SK-N-SH treated with all-trans-retinoic acid at 6 μM for 48 hours (cell line): ENCODE data around the gene C15orf62.

Experiments
- BACH2 ChIP-seq: fragments of 250-450 bp; sonication (Bioruptor Pico); IDR thresholded peaks from 2 replicates; pipeline ENCODE4 v1.9.0; 2021; ENCODE audit warnings: mild to moderate bottlenecking, borderline replicate concordance
- CSDC2 ChIP-seq: fragments of 250-450 bp; sonication (Bioruptor Pico); IDR thresholded peaks from 2 replicates; pipeline ENCODE4 v1.5.0; 2020; ENCODE audit warnings: mild to moderate bottlenecking, moderate library complexity
- ESRRG ChIP-seq: fragments of 250-450 bp; sonication (Bioruptor Pico); IDR thresholded peaks from 2 replicates; pipeline ENCODE4 v1.6.1; 2021; ENCODE audit warnings: mild to moderate bottlenecking
- GLIS3 ChIP-seq: fragments of 250-450 bp; sonication (Bioruptor Pico); IDR thresholded peaks from 2 replicates; pipeline ENCODE4 v1.5.0; 2020; ENCODE audit warnings: mild to moderate bottlenecking, moderate library complexity
- RARB ChIP-seq: fragments of 250-450 bp; sonication (Bioruptor Pico); IDR thresholded peaks from 2 replicates; pipeline ENCODE4 v1.8.0; 2021; ENCODE audit warnings: mild to moderate bottlenecking, moderate library complexity
- SNAI2 ChIP-seq: fragments of 250-450 bp; sonication (Bioruptor Pico); IDR thresholded peaks from 2 replicates; pipeline ENCODE4 v1.5.0; 2020; ENCODE audit warnings: mild to moderate bottlenecking, moderate library complexity
- TCF4 ChIP-seq: fragments of 250-450 bp; sonication (Bioruptor Pico); IDR thresholded peaks from 2 replicates; pipeline ENCODE4 v1.8.0; 2021; ENCODE audit warnings: mild to moderate bottlenecking, moderate library complexity, borderline replicate concordance
- TOX ChIP-seq: fragments of 250-450 bp; sonication (Bioruptor Pico); IDR thresholded peaks from 2 replicates; pipeline ENCODE4 v1.8.0; 2021; ENCODE audit warnings: mild to moderate bottlenecking, moderate library complexity, borderline replicate concordance
- ZFP30 ChIP-seq: fragments of 450-650 bp; formaldehyde crosslinking; IDR thresholded peaks from 2 replicates; pipeline ENCODE4 v1.5.0; 2022; ENCODE audit warnings: mild to moderate bottlenecking, moderate library complexity
- ZNF8 ChIP-seq: fragments of 450-650 bp; formaldehyde crosslinking; IDR thresholded peaks from 2 replicates; pipeline ENCODE4 v1.5.0; 2020; ENCODE audit warnings: mild to moderate bottlenecking, moderate library complexity
- TF ChIP-seq, protein P1 (sequence below): fragments of 250-450 bp; sonication (Bioruptor Pico); IDR thresholded peaks from 2 replicates; pipeline ENCODE4 v1.8.0; 2020; ENCODE audit warnings: mild to moderate bottlenecking, moderate library complexity, borderline replicate concordance
- TF ChIP-seq, protein P2 (sequence below): fragments of 250-450 bp; sonication (Bioruptor Pico); IDR thresholded peaks from 2 replicates; pipeline ENCODE4 v1.8.0; 2021; ENCODE audit warnings: low read depth, mild to moderate bottlenecking, moderate library complexity, borderline replicate concordance
- TF ChIP-seq, protein P3 (sequence below): fragments of 250-450 bp; sonication (Bioruptor Pico); IDR thresholded peaks from 2 replicates; pipeline ENCODE4 v1.5.0; 2020; ENCODE audit warnings: mild to moderate bottlenecking, moderate library complexity
- TF ChIP-seq, protein P4 (sequence below): fragments of 250-450 bp; sonication (Bioruptor Pico); IDR thresholded peaks from 2 replicates; pipeline ENCODE4 v1.5.1; 2020; ENCODE audit warnings: low read depth, mild to moderate bottlenecking, moderate library complexity

DNA sequence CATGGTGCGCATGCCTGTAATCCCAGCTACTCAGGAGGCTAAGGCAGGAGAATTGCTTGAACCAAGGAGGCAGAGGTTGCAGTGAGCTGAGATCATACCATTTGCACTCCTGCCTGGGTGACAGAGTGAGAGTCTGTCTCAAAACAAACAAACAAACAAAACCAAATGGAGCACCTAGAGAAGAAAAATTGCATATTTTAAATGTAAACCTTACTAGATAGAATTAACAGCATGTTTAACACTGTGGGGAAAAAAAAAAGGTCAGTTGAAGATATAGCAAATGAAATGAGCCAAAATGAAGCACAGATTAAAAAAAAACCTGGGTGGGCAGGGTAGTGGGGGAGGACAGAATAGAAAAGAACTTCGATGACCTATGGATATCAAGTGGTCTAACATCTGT lies 51.4 kb downstream of the C15orf62 start:
- no peak for TF ChIP-seq SNAI2 (CRISPR knock-in tag)
- TF ChIP-seq, protein P1, sequence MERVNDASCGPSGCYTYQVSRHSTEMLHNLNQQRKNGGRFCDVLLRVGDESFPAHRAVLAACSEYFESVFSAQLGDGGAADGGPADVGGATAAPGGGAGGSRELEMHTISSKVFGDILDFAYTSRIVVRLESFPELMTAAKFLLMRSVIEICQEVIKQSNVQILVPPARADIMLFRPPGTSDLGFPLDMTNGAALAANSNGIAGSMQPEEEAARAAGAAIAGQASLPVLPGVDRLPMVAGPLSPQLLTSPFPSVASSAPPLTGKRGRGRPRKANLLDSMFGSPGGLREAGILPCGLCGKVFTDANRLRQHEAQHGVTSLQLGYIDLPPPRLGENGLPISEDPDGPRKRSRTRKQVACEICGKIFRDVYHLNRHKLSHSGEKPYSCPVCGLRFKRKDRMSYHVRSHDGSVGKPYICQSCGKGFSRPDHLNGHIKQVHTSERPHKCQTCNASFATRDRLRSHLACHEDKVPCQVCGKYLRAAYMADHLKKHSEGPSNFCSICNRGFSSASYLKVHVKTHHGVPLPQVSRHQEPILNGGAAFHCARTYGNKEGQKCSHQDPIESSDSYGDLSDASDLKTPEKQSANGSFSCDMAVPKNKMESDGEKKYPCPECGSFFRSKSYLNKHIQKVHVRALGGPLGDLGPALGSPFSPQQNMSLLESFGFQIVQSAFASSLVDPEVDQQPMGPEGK (CRISPR knock-in tag) = no peak
- TF ChIP-seq GLIS3 = no peak
- no peak for TF ChIP-seq BACH2 (CRISPR knock-in tag)
- no peak for TF ChIP-seq ZFP30 (CRISPR knock-in tag)
- no peak for TF ChIP-seq ESRRG (CRISPR knock-in tag)
- TF ChIP-seq, protein P2, sequence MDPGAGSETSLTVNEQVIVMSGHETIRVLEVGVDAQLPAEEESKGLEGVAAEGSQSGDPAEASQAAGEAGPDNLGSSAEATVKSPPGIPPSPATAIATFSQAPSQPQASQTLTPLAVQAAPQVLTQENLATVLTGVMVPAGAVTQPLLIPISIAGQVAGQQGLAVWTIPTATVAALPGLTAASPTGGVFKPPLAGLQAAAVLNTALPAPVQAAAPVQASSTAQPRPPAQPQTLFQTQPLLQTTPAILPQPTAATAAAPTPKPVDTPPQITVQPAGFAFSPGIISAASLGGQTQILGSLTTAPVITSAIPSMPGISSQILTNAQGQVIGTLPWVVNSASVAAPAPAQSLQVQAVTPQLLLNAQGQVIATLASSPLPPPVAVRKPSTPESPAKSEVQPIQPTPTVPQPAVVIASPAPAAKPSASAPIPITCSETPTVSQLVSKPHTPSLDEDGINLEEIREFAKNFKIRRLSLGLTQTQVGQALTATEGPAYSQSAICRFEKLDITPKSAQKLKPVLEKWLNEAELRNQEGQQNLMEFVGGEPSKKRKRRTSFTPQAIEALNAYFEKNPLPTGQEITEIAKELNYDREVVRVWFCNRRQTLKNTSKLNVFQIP (CRISPR knock-in tag) = no peak
- TF ChIP-seq, protein P3, sequence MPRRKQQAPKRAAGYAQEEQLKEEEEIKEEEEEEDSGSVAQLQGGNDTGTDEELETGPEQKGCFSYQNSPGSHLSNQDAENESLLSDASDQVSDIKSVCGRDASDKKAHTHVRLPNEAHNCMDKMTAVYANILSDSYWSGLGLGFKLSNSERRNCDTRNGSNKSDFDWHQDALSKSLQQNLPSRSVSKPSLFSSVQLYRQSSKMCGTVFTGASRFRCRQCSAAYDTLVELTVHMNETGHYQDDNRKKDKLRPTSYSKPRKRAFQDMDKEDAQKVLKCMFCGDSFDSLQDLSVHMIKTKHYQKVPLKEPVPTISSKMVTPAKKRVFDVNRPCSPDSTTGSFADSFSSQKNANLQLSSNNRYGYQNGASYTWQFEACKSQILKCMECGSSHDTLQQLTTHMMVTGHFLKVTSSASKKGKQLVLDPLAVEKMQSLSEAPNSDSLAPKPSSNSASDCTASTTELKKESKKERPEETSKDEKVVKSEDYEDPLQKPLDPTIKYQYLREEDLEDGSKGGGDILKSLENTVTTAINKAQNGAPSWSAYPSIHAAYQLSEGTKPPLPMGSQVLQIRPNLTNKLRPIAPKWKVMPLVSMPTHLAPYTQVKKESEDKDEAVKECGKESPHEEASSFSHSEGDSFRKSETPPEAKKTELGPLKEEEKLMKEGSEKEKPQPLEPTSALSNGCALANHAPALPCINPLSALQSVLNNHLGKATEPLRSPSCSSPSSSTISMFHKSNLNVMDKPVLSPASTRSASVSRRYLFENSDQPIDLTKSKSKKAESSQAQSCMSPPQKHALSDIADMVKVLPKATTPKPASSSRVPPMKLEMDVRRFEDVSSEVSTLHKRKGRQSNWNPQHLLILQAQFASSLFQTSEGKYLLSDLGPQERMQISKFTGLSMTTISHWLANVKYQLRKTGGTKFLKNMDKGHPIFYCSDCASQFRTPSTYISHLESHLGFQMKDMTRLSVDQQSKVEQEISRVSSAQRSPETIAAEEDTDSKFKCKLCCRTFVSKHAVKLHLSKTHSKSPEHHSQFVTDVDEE = no peak
- TF ChIP-seq TCF4 (CRISPR knock-in tag) = no peak
- TF ChIP-seq CSDC2 (CRISPR knock-in tag) = no peak
- no peak for TF ChIP-seq ZNF8 (CRISPR knock-in tag)
- TF ChIP-seq, protein P4, sequence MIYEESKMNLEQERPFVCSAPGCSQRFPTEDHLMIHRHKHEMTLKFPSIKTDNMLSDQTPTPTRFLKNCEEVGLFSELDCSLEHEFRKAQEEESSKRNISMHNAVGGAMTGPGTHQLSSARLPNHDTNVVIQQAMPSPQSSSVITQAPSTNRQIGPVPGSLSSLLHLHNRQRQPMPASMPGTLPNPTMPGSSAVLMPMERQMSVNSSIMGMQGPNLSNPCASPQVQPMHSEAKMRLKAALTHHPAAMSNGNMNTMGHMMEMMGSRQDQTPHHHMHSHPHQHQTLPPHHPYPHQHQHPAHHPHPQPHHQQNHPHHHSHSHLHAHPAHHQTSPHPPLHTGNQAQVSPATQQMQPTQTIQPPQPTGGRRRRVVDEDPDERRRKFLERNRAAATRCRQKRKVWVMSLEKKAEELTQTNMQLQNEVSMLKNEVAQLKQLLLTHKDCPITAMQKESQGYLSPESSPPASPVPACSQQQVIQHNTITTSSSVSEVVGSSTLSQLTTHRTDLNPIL (CRISPR knock-in tag) = no peak
- no peak for TF ChIP-seq RARB (CRISPR knock-in tag)
- TF ChIP-seq TOX = no peak
